ENCODE data around the gene FGD4. TPM values are rescaled to one million over a fixed set of nuclear protein-coding genes. Genes with fewer than 3 reads are reported as not detected.

The FGD4 gene
- total and polyA plus RNA-seq, 8 donors = 5.5 to 138 (median 80.8) TPM

DNA sequence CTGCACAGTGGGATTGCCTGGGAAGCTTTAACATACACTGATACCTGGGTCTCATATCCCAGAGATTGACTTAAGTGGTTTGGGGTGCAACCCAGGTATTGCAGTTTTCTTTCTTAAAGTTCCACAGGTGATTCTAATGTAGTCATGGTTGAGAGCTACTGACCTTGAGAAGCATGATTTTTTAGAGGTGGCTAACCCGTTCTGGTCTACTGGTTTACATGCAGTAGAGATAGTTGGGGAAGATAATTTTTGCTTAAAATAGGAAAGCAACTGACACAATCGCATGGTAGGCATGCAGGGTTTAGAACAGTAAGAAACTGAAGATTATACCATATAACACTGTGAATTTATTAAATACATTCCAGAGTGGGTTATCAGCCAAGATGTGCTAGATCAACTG, 145.5 kb downstream of the FGD4 start:
- WGBS, 5 donors = 63 to 94% (median 81%) methylated on average over 2 of the region's 2 CpGs
- Histone ChIP-seq H3K9me3 (no peaks in the 10 kb centered on the region), H3K36me3 (no peaks in the 10 kb centered on the region), H3K4me3 (no peak overlapping the region), H3K4me1 (peaks cover 72 to 100% (median 87%) of the 10 kb centered on the region in 4 donors), H3K27ac (peak overlapping the region in 1 of 5 donors; percentile 57), H3K27me3 (no peaks in the 10 kb centered on the region)
- DNase-seq = no peak
- intact Hi-C loops (cut with DNase I; ENCODE audit: low total_unique reads) = no loop called here
- TF ChIP-seq POLR2A (IDR thresholded peaks at IDR 0.05) (no peak), POLR2AphosphoS5 (IDR thresholded peaks at IDR 0.05) (no peak), EP300 (IDR thresholded peaks at IDR 0.05) (no peak)
- TF ChIP-seq, protein P1, sequence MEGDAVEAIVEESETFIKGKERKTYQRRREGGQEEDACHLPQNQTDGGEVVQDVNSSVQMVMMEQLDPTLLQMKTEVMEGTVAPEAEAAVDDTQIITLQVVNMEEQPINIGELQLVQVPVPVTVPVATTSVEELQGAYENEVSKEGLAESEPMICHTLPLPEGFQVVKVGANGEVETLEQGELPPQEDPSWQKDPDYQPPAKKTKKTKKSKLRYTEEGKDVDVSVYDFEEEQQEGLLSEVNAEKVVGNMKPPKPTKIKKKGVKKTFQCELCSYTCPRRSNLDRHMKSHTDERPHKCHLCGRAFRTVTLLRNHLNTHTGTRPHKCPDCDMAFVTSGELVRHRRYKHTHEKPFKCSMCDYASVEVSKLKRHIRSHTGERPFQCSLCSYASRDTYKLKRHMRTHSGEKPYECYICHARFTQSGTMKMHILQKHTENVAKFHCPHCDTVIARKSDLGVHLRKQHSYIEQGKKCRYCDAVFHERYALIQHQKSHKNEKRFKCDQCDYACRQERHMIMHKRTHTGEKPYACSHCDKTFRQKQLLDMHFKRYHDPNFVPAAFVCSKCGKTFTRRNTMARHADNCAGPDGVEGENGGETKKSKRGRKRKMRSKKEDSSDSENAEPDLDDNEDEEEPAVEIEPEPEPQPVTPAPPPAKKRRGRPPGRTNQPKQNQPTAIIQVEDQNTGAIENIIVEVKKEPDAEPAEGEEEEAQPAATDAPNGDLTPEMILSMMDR (IDR thresholded peaks at IDR 0.05) = no peak

DNA sequence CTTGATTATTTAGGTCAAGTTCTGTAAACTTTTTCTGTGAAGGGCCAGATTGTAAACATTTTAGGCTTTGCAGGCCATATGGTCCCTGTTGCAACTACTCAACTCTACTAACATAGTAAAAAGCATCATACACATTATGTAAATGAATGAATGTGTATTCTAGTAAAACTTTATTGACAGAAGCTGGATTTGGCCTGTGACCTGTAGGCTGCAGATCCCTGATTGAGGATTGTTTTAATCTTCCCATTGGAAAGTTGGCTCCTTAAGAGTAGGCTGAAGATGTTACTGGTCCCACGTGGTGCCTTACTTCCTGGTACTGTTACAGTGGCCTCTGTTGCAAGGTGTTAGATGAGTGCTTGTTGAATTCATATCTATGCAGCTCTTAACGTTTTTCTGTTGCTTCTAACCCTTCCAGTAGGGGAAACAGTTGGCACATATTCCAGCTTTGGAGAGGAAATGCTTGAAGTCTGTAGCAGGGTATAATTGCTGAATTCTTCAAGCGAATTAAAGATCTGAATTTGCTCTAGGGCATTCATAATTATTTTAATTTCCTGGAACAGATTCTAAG, 146.1 kb downstream of the FGD4 start:
- H3K9me3 ChIP-seq = no peaks in the 10 kb centered on the region
- no peaks in the 10 kb centered on the region for H3K36me3 ChIP-seq
- 27 to 32% (median 29%) methylated on average over 3 of the region's 3 CpGs for WGBS, 5 donors
- no peaks in the 10 kb centered on the region for H3K27me3 ChIP-seq
- peak overlapping the region in 3 of 5 donors; percentile 17 to 74 (median 57) for H3K27ac ChIP-seq
- H3K4me1 ChIP-seq = peaks cover 70 to 100% (median 86%) of the 10 kb centered on the region in 4 donors
- intact Hi-C loops (cut with DNase I; ENCODE audit: low total_unique reads) = no loop called here
- DNase-seq = no peak
- H3K4me3 ChIP-seq = no peak overlapping the region
- TF ChIP-seq POLR2AphosphoS5 (IDR thresholded peaks at IDR 0.05) (no peak), POLR2A (IDR thresholded peaks at IDR 0.05) (no peak), EP300 (IDR thresholded peaks at IDR 0.05) (no peak)
- TF ChIP-seq, protein P1 (IDR thresholded peaks at IDR 0.05) = no peak

DNA sequence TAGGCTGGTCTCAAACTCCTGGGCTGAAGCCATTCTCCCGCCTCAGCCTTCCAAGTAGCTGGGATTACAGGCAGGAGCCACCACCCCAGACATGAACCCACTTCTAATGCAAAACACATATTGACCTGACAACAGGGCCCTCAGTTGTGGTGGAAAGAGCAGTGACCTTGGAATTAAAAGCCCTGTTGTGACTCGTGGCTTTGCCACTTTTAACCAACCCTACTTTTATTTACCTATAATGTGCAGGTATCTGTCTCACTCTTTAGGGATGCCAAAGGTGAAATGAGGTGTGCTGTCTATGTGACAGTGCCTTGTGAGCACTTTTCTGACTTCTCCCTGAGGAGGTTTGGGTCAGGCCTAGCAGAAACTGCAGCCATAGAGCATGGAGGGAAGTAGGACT, 146.9 kb downstream of the FGD4 start:
- Histone ChIP-seq H3K27ac (peak overlapping the region in 3 of 5 donors; percentile 17 to 74 (median 57)), H3K4me3 (no peak overlapping the region), H3K4me1 (peaks cover 62 to 100% (median 78%) of the 10 kb centered on the region in 4 donors), H3K36me3 (no peaks in the 10 kb centered on the region), H3K9me3 (no peaks in the 10 kb centered on the region), H3K27me3 (no peaks in the 10 kb centered on the region)
- DNase-seq = no peak
- TF ChIP-seq POLR2AphosphoS5 (IDR thresholded peaks at IDR 0.05) (no peak), EP300 (IDR thresholded peaks at IDR 0.05) (no peak), POLR2A (IDR thresholded peaks at IDR 0.05) (no peak)
- TF ChIP-seq, protein P1 (IDR thresholded peaks at IDR 0.05) = no peak
- WGBS, 5 donors = 44 to 69% (median 51%) methylated on average over 2 of the region's 2 CpGs
- intact Hi-C loops (cut with DNase I; ENCODE audit: low total_unique reads) = no loop called here

DNA sequence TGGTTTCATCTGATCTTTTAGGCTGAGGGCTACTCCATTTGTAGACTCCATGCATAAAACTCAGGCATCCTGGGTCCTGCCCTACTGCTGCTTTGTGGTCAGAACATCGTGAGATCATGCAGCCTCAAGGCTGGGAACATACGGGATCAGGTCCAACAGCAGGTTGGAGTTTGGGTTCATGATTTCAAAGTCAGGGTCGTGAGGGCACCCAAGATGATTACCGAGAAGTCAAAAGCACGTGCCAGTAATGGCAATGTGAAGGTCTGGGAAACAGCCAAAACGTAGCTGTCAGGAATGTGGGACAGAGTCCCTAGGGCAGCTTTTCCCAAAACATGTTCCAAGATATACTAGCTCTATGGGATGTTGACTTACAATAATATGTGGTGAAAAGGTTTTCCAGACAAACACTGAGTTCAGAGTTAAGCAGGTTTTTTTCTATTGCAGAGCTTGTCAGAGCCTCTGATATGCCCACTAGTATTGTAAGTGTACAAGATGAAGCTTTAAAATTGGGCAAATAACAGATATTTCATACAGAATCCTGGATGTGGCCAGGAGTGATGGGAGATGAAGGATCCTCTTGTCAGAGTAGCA, 149.4 kb downstream of the FGD4 start:
- Histone ChIP-seq H3K27ac (peak overlapping the region; percentile 60 to 74 (median 68)), H3K36me3 (no peaks in the 10 kb centered on the region), H3K4me1 (peaks cover 40 to 77% (median 56%) of the 10 kb centered on the region in 4 donors), H3K9me3 (no peaks in the 10 kb centered on the region), H3K27me3 (no peaks in the 10 kb centered on the region), H3K4me3 (peak overlapping the region in 1 of 4 donors; percentile 1)
- DNase-seq = peak in 1 of 2 donors; percentile 60
- 12 to 22% (median 18%) methylated on average over 6 of the region's 6 CpGs for WGBS, 5 donors
- no peak for TF ChIP-seq POLR2A (IDR thresholded peaks at IDR 0.05)
- TF ChIP-seq, protein P1 (IDR thresholded peaks at IDR 0.05) = no peak
- TF ChIP-seq EP300 (IDR thresholded peaks at IDR 0.05) = no peak
- peak; percentile 52 to 90 (median 62) for TF ChIP-seq POLR2AphosphoS5 (IDR thresholded peaks at IDR 0.05)
- intact Hi-C loops (cut with DNase I; ENCODE audit: low total_unique reads) = no loop called here
